HEK293 (cell line): ENCODE results near the gene ING5.

Experiments
- CTCF ChIA-PET: fragments of 350-600 bp; formaldehyde crosslinking; extraction: SDS; loops from one replicate; lab custom pipeline; 2021; ENCODE audit warnings: antibody characterized with exemption; lab: Yijun Ruan, JAX
- POLR2A ChIA-PET: fragments of 300-600 bp; formaldehyde crosslinking; extraction: SDS; loops from one replicate; lab custom pipeline; 2020; ENCODE audit warnings: antibody characterized with exemption, inconsistent platforms; lab: Yijun Ruan, JAX
- H3K27ac ChIP-seq: fragments of 200-500 bp; sonication (Bioruptor generic); 2 replicates; pipeline ENCODE4 v1.5.1; 2014; ENCODE audit warnings: low read depth, low read length, control low read depth, inconsistent platforms; ENCODE audit errors: extremely low read depth
- H3K36me3 ChIP-seq, 2 experiments: fragments of 200-500 bp in 1 of 2; sonication (Bioruptor generic) in 1 of 2; 1 replicate in 1 of 2; 2 replicates in 1 of 2; pipeline ENCODE4 v1.5.1; 2014 to 2017; ENCODE audit warnings: inconsistent platforms in 2 of 2, low read length in 2 of 2; ENCODE audit not compliant: control insufficient read depth in 2 of 2, insufficient read depth in 1 of 2
- H3K4me1 ChIP-seq: fragments of 200-500 bp; sonication (Bioruptor generic); 2 replicates; pipeline ENCODE4 v1.5.1; 2014; ENCODE audit warnings: mild to moderate bottlenecking, low read length, inconsistent platforms; ENCODE audit not compliant: control insufficient read depth, insufficient read depth
- H3K4me3 ChIP-seq: 2 replicates; pipeline ENCODE4 v1.5.1; 2011; ENCODE audit warnings: low read depth, mild to moderate bottlenecking, control low read depth, low read length, moderate library complexity
- H3K9me3 ChIP-seq: fragments of 200-500 bp; sonication (Bioruptor generic); 2 replicates; pipeline ENCODE4 v1.5.1; 2014; ENCODE audit warnings: low read depth, low read length, inconsistent platforms; ENCODE audit not compliant: control insufficient read depth, insufficient read depth
- BCL11B ChIP-seq: fragments of 450-650 bp; formaldehyde crosslinking; IDR thresholded peaks from 2 replicates; pipeline ENCODE4 v1.5.1; 2016; ENCODE audit warnings: low read depth, missing biosample characterization, missing genetic modification characterization
- CTCF ChIP-seq: fragments of 450-650 bp; formaldehyde crosslinking; IDR thresholded peaks from 2 replicates; pipeline ENCODE4 v1.5.1; 2016; ENCODE audit warnings: missing biosample characterization, missing genetic modification characterization
- EGR2 ChIP-seq: fragments of 450-650 bp; formaldehyde crosslinking; IDR thresholded peaks from 2 replicates; pipeline ENCODE4 v1.5.1; 2016; ENCODE audit warnings: low read depth, missing biosample characterization, missing genetic modification characterization
- GFI1B ChIP-seq: fragments of 450-650 bp; formaldehyde crosslinking; IDR thresholded peaks from 2 replicates; pipeline ENCODE4 v1.5.1; 2016; ENCODE audit warnings: missing biosample characterization, missing genetic modification characterization
- GLIS2 ChIP-seq: fragments of 450-650 bp; formaldehyde crosslinking; IDR thresholded peaks from 2 replicates; pipeline ENCODE4 v1.5.1; 2016; ENCODE audit warnings: missing biosample characterization, missing genetic modification characterization
- HOXC10 ChIP-seq: sonication (generic); formaldehyde crosslinking; IDR thresholded peaks from 2 replicates; pipeline ENCODE4 v1.8.1; 2023; ENCODE audit warnings: mild to moderate bottlenecking, missing genetic modification reagents
- KLF16 ChIP-seq: fragments of 450-650 bp; formaldehyde crosslinking; IDR thresholded peaks from 2 replicates; pipeline ENCODE4 v1.5.1; 2017; ENCODE audit warnings: missing biosample characterization, missing genetic modification characterization
- KLF9 ChIP-seq: fragments of 450-650 bp; formaldehyde crosslinking; IDR thresholded peaks from 2 replicates; pipeline ENCODE4 v1.5.1; 2016; ENCODE audit warnings: missing biosample characterization, missing genetic modification characterization, low read depth
- RBAK ChIP-seq: fragments of 450-650 bp; formaldehyde crosslinking; IDR thresholded peaks from 2 replicates; pipeline ENCODE4 v1.5.1; 2016; ENCODE audit warnings: missing biosample characterization, missing genetic modification characterization
- SALL2 ChIP-seq: fragments of 450-650 bp; formaldehyde crosslinking; IDR thresholded peaks from 2 replicates; pipeline ENCODE4 v1.5.0; 2017; ENCODE audit warnings: missing biosample characterization, mild to moderate bottlenecking, missing genetic modification characterization, borderline replicate concordance
- TRIM28 ChIP-seq: IDR thresholded peaks from 2 replicates; pipeline ENCODE4 v1.6.1; 2011; ENCODE audit warnings: low read length, control low read depth, borderline replicate concordance
- ZFHX2 ChIP-seq: fragments of 450-650 bp; formaldehyde crosslinking; conservative IDR thresholded peaks from 2 replicates; pipeline ENCODE4 v1.5.1; 2016; ENCODE audit warnings: missing biosample characterization, missing genetic modification characterization
- ZNF114 ChIP-seq: fragments of 450-650 bp; formaldehyde crosslinking; IDR thresholded peaks from 2 replicates; pipeline ENCODE4 v1.5.0; 2017; ENCODE audit warnings: missing biosample characterization, missing genetic modification characterization
- ZNF146 ChIP-seq: fragments of 450-650 bp; formaldehyde crosslinking; IDR thresholded peaks from 2 replicates; pipeline ENCODE4 v1.5.1; 2016; ENCODE audit warnings: missing biosample characterization, missing genetic modification characterization
- ZNF157 ChIP-seq: fragments of 450-650 bp; formaldehyde crosslinking; IDR thresholded peaks from 2 replicates; pipeline ENCODE4 v1.5.1; 2016; ENCODE audit warnings: missing biosample characterization, missing genetic modification characterization
- ZNF248 ChIP-seq: fragments of 450-650 bp; formaldehyde crosslinking; IDR thresholded peaks from 2 replicates; pipeline ENCODE4 v1.5.1; 2017; ENCODE audit warnings: missing biosample characterization, missing genetic modification characterization
- ZNF280D ChIP-seq: fragments of 450-650 bp; formaldehyde crosslinking; IDR thresholded peaks from 2 replicates; pipeline ENCODE4 v1.5.1; 2016; ENCODE audit warnings: missing biosample characterization, missing genetic modification characterization
- ZNF366 ChIP-seq: fragments of 450-650 bp; formaldehyde crosslinking; conservative IDR thresholded peaks from 2 replicates; pipeline ENCODE4 v1.5.1; 2016; ENCODE audit warnings: missing biosample characterization, missing genetic modification characterization
- ZNF624 ChIP-seq: fragments of 450-650 bp; formaldehyde crosslinking; IDR thresholded peaks from 2 replicates; pipeline ENCODE4 v1.5.1; 2017; ENCODE audit warnings: missing biosample characterization, missing genetic modification characterization
- ZNF677 ChIP-seq: fragments of 450-650 bp; IDR thresholded peaks from 2 replicates; pipeline ENCODE4 v1.5.0; 2018; ENCODE audit warnings: missing biosample characterization, mild to moderate bottlenecking, missing genetic modification characterization, moderate library complexity
- ZNF701 ChIP-seq: fragments of 450-650 bp; formaldehyde crosslinking; IDR thresholded peaks from 2 replicates; pipeline ENCODE4 v1.5.1; 2016; ENCODE audit warnings: missing biosample characterization, missing genetic modification characterization
- TF ChIP-seq, protein P1 (sequence below): fragments of 450-650 bp; formaldehyde crosslinking; IDR thresholded peaks from 2 replicates; pipeline ENCODE4 v1.5.1; 2017; ENCODE audit warnings: missing biosample characterization, missing genetic modification characterization

ING5 gene

GRCh38 chr2:241720560-241720959 is 18.7 kb downstream of the ING5 start (continued):
- TF ChIP-seq HOXC10 (CRISPR knock-in tag) (no peak), SALL2 (no peak)

DNA sequence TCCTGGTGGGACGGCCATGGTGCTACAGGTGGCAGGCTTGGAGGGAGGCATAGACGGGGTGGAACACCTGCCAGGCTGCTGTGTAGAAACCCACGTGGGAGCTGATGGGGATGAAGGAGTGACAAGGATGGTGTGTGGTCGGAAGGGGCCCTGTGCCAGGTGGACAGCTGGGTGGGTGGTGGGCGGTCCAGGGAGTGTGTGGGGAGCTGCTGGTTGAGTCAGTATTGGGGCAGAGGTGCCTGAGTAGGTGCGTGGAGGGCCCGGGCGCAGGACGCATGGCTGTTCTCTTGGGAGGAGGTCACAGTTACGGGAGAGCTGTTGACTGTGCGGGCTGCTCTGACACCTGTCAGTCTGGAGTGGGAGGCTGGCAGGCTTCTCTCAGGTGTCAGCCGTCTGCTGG is 20.0 kb downstream of the ING5 start:
- H3K4me3 ChIP-seq, result no peak overlapping the region
- TF ChIP-seq ZNF114 (no peak), ZNF280D (tag by site-specific recombination) (no peak), ZFHX2 (peak; percentile 82), ZNF701 (tag by site-specific recombination) (no peak), EGR2 (tag by site-specific recombination) (peak; percentile 88), ZNF677 (tag by site-specific recombination) (no peak), BCL11B (tag by site-specific recombination) (no peak), KLF16 (no peak), ZNF146 (no peak), ZNF366 (tag by site-specific recombination) (no peak)
- TF ChIP-seq, protein P1, sequence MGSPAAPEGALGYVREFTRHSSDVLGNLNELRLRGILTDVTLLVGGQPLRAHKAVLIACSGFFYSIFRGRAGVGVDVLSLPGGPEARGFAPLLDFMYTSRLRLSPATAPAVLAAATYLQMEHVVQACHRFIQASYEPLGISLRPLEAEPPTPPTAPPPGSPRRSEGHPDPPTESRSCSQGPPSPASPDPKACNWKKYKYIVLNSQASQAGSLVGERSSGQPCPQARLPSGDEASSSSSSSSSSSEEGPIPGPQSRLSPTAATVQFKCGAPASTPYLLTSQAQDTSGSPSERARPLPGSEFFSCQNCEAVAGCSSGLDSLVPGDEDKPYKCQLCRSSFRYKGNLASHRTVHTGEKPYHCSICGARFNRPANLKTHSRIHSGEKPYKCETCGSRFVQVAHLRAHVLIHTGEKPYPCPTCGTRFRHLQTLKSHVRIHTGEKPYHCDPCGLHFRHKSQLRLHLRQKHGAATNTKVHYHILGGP (tag by site-specific recombination), result no peak
- ChIA-PET CTCF (interaction anchor here (0.6 kb wide), 1 partner anchor 138 kb away, joined by 3 read pairs; no protein-coding TSS in a partner anchor), POLR2A (interaction anchor here (1.5 kb wide), 1 partner anchor 13 kb away, joined by 3 read pairs; the partner anchor contains the start of gene D2HGDH)
- no peak overlapping the region for H3K27ac ChIP-seq
- H3K4me1 ChIP-seq, result no peaks in the 10 kb centered on the region
- H3K9me3 ChIP-seq, result no peaks in the 10 kb centered on the region
- peaks cover 12 to 75% of the 10 kb centered on the region in 2 experiments; a peak in 2 of 3 replicates for H3K36me3 ChIP-seq

DNA sequence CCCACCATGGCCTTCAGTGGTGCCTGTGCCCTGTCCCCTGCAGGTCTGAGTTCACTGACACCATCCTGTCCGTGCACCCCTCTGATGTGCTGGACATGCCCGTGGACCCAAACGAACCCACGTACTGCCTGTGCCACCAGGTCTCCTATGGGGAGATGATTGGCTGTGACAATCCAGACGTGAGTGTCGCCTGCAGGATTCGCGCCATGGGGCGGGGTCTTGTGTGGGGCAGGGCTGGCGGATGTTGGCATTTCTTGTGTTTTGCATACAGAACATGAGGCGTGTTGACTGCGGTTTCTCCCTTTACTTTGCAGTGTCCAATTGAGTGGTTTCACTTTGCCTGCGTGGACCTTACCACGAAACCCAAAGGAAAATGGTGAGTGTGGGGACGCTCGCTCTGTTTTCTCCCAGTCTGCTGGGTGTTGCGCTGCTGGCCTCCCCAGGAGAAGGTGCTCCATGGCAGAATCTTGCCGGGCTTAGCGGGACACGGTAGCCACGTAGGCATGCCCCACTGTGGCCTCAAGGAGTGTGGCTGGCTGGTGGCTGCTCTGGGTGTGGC is 21.1 kb downstream of the ING5 start:
- H3K4me3 ChIP-seq, result no peak overlapping the region
- TF ChIP-seq TRIM28 (peak; percentile 68; the same call in 1 of the 2 replicates), ZNF624 (no peak)
- H3K27ac ChIP-seq, result no peak overlapping the region
- no peaks in the 10 kb centered on the region for H3K9me3 ChIP-seq
- peaks cover 2 to 71% of the 10 kb centered on the region in 2 experiments; a peak in 2 of 3 replicates for H3K36me3 ChIP-seq
- H3K4me1 ChIP-seq, result no peaks in the 10 kb centered on the region
- POLR2A ChIA-PET, result interaction anchor here (1.5 kb wide), 1 partner anchor 12 kb away, joined by 3 read pairs; the partner anchor contains the start of gene D2HGDH
- CTCF ChIA-PET, result no interaction called here

DNA sequence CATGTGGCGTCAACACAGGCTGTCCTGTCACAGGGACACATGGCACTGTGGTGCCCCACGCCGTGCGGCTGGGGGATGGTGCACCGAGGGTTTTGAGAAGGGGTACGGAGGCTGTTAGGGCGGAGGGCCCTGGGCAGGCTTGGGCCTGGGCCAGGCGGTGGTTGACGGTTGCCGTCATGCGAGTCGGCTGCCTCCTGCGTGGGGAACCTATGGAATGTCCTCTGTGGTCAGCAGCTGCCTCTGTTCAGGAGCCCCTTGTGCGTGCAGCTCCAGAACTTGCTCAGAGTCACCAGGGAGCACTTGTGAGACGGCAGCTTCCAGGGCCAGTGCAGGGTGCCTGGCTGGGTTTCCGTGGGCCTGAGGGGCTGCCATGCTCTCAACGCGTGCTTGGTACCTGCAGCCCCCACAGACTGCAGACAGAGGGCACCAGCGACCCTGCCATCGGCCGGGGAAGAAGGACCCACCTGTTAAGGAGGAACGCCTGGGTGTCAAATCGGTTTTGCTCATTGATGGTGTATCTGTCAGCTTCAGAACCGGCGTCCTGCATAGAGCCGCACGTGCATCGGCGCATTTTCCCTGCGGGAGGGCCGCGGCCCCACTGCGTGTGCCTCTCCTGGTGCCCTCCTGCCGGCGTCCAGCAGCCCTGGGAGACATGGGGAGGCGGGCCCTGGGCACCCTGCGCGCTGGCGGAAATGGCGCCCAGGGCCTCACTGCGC is 22.6 kb downstream of the ING5 start:
- Histone ChIP-seq H3K27ac (no peak overlapping the region), H3K4me1 (no peaks in the 10 kb centered on the region), H3K9me3 (no peaks in the 10 kb centered on the region), H3K4me3 (no peak overlapping the region), H3K36me3 (peaks cover 0 to 71% of the 10 kb centered on the region in 2 experiments; a peak in 1 of 3 replicates)
- CTCF ChIA-PET, result interaction anchor here (0.6 to 1.2 kb wide), 5 partner anchors 9 to 154 kb away, joined by 3 to 7 read pairs (median 3); no protein-coding TSS in a partner anchor
- POLR2A ChIA-PET, result no interaction called here
- TF ChIP-seq GLIS2 (tag by site-specific recombination) (no peak), ZNF157 (no peak), RBAK (no peak), TRIM28 (no peak), ZNF248 (no peak), CTCF (0 out of 2 replicates have a peak, but pooled peaks have one; percentile 31), GFI1B (tag by site-specific recombination) (no peak), KLF9 (tag by site-specific recombination) (no peak)
- TF ChIP-seq, protein P1 (tag by site-specific recombination), result no peak
